ENCODE data around the gene CAMTA1. TPM values are rescaled to one million over a fixed set of nuclear protein-coding genes. Genes with fewer than 3 reads are reported as not detected.

CAMTA1 gene
- total RNA-seq, 1 experiment from 2014 or later = 69.5 TPM

GRCh38 chr1:7365706-7366105 is 580.5 kb downstream of the CAMTA1 start:
- Histone ChIP-seq H3K79me2 (ENCODE audit: insufficient read depth, low read length) (no peaks in the 10 kb centered on the region), H3K9me3 (ENCODE audit: control insufficient read depth in 1 of 2, insufficient read depth in 1 of 2, low read depth in 1 of 2, low read length in 2 of 2) (no peaks in the 10 kb centered on the region), H2AFZ (ENCODE audit: low read depth, low read length, poor library complexity, severe bottlenecking) (no peak overlapping the region), H3K27ac (ENCODE audit: low read depth, low read length) (no peak overlapping the region), H3K36me3 (ENCODE audit: control insufficient read depth in 1 of 2, insufficient read depth in 2 of 2, low read length in 2 of 2) (no peaks in the 10 kb centered on the region), H4K20me1 (ENCODE audit: insufficient read depth) (no peaks in the 10 kb centered on the region), H3K9ac (ENCODE audit: low read length) (no peak overlapping the region), H3K27me3 (ENCODE audit: insufficient read depth, low read length) (no peaks in the 10 kb centered on the region), H3K4me2 (ENCODE audit: low read length) (no peak overlapping the region), H3K4me1 (ENCODE audit: control insufficient read depth in 1 of 2, insufficient read depth in 2 of 2, low read length in 2 of 2) (no peaks in the 10 kb centered on the region), H3K4me3 (replicated peaks in 1 of 2; ENCODE audit: low read depth in 1 of 2, low read length in 2 of 2) (no peak overlapping the region), H3K9me2 (ENCODE audit: insufficient read depth) (no peaks in the 10 kb centered on the region)
- POLR2A ChIA-PET = no interaction called here
- RAD21 ChIA-PET (ENCODE audit: low non-redundant PET in 1 of 2, low total read pairs in 2 of 2, uncharacterized antibody in 2 of 2, unreplicated experiment in 2 of 2) = no interaction called here
- TF ChIP-seq TCF7L2 (IDR thresholded peaks at IDR 0.05; ENCODE audit: borderline replicate concordance, extremely low read depth, insufficient read depth, insufficient read length) (no peak), CBX3 (IDR thresholded peaks at IDR 0.05; ENCODE audit: low read depth) (no peak), YY1 (IDR thresholded peaks at IDR 0.05; ENCODE audit: extremely low read depth, insufficient replicate concordance, low read depth, low read length) (no peak), MAX (IDR thresholded peaks at IDR 0.05) (no peak), CEBPB (IDR thresholded peaks at IDR 0.05; ENCODE audit: low read depth) (no peak), ZFX (IDR thresholded peaks at IDR 0.05) (no peak), FOSL1 (IDR thresholded peaks at IDR 0.05; ENCODE audit: low read depth) (no peak)
- BruUV-seq (replicated peaks) = no TSS peak
- CTCF ChIA-PET = no interaction called here
- ATAC-seq (no peak), DNase-seq (ENCODE audit: low read depth, low spot score) (no peak)
- intact Hi-C loops (cut with micrococcal nuclease) = no loop called here

GRCh38 chr1:7366286-7366954 is 581.2 kb downstream of the CAMTA1 start:
- CTCF ChIA-PET = no interaction called here
- Histone ChIP-seq H3K36me3 (ENCODE audit: control insufficient read depth in 1 of 2, insufficient read depth in 2 of 2, low read length in 2 of 2) (no peaks in the 10 kb centered on the region), H2AFZ (ENCODE audit: low read depth, low read length, poor library complexity, severe bottlenecking) (no peak overlapping the region), H3K4me2 (ENCODE audit: low read length) (no peak overlapping the region), H3K4me1 (ENCODE audit: control insufficient read depth in 1 of 2, insufficient read depth in 2 of 2, low read length in 2 of 2) (no peaks in the 10 kb centered on the region), H3K9me2 (ENCODE audit: insufficient read depth) (no peaks in the 10 kb centered on the region), H3K9me3 (ENCODE audit: control insufficient read depth in 1 of 2, insufficient read depth in 1 of 2, low read depth in 1 of 2, low read length in 2 of 2) (no peaks in the 10 kb centered on the region), H3K9ac (ENCODE audit: low read length) (no peak overlapping the region), H3K79me2 (ENCODE audit: insufficient read depth, low read length) (no peaks in the 10 kb centered on the region), H4K20me1 (ENCODE audit: insufficient read depth) (no peaks in the 10 kb centered on the region), H3K27ac (ENCODE audit: low read depth, low read length) (no peak overlapping the region), H3K4me3 (replicated peaks in 1 of 2; ENCODE audit: low read depth in 1 of 2, low read length in 2 of 2) (no peak overlapping the region), H3K27me3 (ENCODE audit: insufficient read depth, low read length) (no peaks in the 10 kb centered on the region)
- TF ChIP-seq ZNF274 (IDR thresholded peaks at IDR 0.05; ENCODE audit: low read depth, low read length) (no peak), REST (IDR thresholded peaks at IDR 0.05; ENCODE audit: low read depth) (no peak), SIN3A (IDR thresholded peaks at IDR 0.05; ENCODE audit: low read depth) (no peak), RAD21 (IDR thresholded peaks at IDR 0.05; ENCODE audit: low read depth) (no peak), MAX (IDR thresholded peaks at IDR 0.05) (no peak), POLR2AphosphoS5 (IDR thresholded peaks at IDR 0.05; ENCODE audit: low read depth, low read length) (no peak)
- ATAC-seq (no peak), DNase-seq (ENCODE audit: low read depth, low spot score) (no peak)
- BruUV-seq (replicated peaks) = no TSS peak
- POLR2A ChIA-PET = no interaction called here
- intact Hi-C loops (cut with micrococcal nuclease) = no loop called here
- RAD21 ChIA-PET (ENCODE audit: low non-redundant PET in 1 of 2, low total read pairs in 2 of 2, uncharacterized antibody in 2 of 2, unreplicated experiment in 2 of 2) = no interaction called here

Data from HCT116 (cell line).